HFFc6 (cell line): ENCODE data around the gene HEATR3. TPM values are rescaled to one million over a fixed set of nuclear protein-coding genes. Genes with fewer than 3 reads are reported as not detected.

ENCODE experiments used
- DNase-seq: peaks from one replicate; pipeline ENCODE4 v3.0.0-alpha.2; 2018
- H3K27ac Mint-ChIP-seq: 2 replicates; pipeline ENCODE4 v1.8.0; 2020; ENCODE audit warnings: mild to moderate bottlenecking, mixed read lengths
- H3K27me3 Mint-ChIP-seq: 2 replicates; pipeline ENCODE4 v1.8.0; 2021; ENCODE audit warnings: mild to moderate bottlenecking, moderate library complexity, mixed read lengths; ENCODE audit not compliant: insufficient read depth
- H3K36me3 Mint-ChIP-seq: 2 replicates; pipeline ENCODE4 v1.8.0; 2021; ENCODE audit warnings: low read depth, mixed read lengths
- H3K4me1 Mint-ChIP-seq: 2 replicates; pipeline ENCODE4 v1.8.0; 2020; ENCODE audit warnings: low read depth, mixed read lengths
- H3K4me3 Mint-ChIP-seq: 2 replicates; pipeline ENCODE4 v1.8.0; 2020; ENCODE audit warnings: mild to moderate bottlenecking, moderate library complexity, mixed read lengths
- H3K9me3 Mint-ChIP-seq: 2 replicates; pipeline ENCODE4 v1.8.0; 2020; ENCODE audit warnings: mild to moderate bottlenecking, mixed read lengths
- total RNA-seq, 6 experiments: library from RNA; stranded (reverse); fragmentation: NEBNext Ultra II Directional; extraction: Animal tissue kit (Norgen Biotek cat#: 25700); gene quantifications; 2 replicates in 1 of 6; 3 replicates in 5 of 6; pipeline ENCODE4 v1.2.3, GENCODE V29; 2021
- TF ChIP-seq, protein P1 (sequence below): fragments of 200-600 bp; sonication (generic); IDR thresholded peaks from 2 replicates; pipeline ENCODE4 v1.5.0; 2021; ENCODE audit warnings: antibody characterized with exemption, mild to moderate bottlenecking

The HEATR3 gene
- total RNA-seq, 6 experiments from 2014 or later = 17.2 to 23.8 (median 19.6) TPM

- Mint-ChIP-seq H3K36me3 (peaks cover 25% of the 10 kb centered on the region; the same call in 1 of the 2 replicates), H3K27me3 (no peaks in the 10 kb centered on the region), H3K9me3 (no peaks in the 10 kb centered on the region), H3K4me1 (peaks cover 55% of the 10 kb centered on the region), H3K27ac (peak overlapping the region; percentile 31), H3K4me3 (no peak overlapping the region)
- TF ChIP-seq, protein P1, sequence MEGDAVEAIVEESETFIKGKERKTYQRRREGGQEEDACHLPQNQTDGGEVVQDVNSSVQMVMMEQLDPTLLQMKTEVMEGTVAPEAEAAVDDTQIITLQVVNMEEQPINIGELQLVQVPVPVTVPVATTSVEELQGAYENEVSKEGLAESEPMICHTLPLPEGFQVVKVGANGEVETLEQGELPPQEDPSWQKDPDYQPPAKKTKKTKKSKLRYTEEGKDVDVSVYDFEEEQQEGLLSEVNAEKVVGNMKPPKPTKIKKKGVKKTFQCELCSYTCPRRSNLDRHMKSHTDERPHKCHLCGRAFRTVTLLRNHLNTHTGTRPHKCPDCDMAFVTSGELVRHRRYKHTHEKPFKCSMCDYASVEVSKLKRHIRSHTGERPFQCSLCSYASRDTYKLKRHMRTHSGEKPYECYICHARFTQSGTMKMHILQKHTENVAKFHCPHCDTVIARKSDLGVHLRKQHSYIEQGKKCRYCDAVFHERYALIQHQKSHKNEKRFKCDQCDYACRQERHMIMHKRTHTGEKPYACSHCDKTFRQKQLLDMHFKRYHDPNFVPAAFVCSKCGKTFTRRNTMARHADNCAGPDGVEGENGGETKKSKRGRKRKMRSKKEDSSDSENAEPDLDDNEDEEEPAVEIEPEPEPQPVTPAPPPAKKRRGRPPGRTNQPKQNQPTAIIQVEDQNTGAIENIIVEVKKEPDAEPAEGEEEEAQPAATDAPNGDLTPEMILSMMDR = no peak
- no peak for DNase-seq
Observed at GRCh38 chr16:50099957-50100648, 34.3 kb downstream of the HEATR3 start.

- Mint-ChIP-seq H3K36me3 (peaks cover 29% of the 10 kb centered on the region), H3K4me3 (peak overlapping the region; percentile 70), H3K9me3 (no peaks in the 10 kb centered on the region), H3K4me1 (peaks cover 37% of the 10 kb centered on the region), H3K27ac (peak overlapping the region; percentile 94), H3K27me3 (no peaks in the 10 kb centered on the region)
- DNase-seq = peak; percentile 89
- TF ChIP-seq, protein P1 = no peak
Observed at GRCh38 chr16:50102051-50102746, 36.4 kb downstream of the HEATR3 start.

DNA sequence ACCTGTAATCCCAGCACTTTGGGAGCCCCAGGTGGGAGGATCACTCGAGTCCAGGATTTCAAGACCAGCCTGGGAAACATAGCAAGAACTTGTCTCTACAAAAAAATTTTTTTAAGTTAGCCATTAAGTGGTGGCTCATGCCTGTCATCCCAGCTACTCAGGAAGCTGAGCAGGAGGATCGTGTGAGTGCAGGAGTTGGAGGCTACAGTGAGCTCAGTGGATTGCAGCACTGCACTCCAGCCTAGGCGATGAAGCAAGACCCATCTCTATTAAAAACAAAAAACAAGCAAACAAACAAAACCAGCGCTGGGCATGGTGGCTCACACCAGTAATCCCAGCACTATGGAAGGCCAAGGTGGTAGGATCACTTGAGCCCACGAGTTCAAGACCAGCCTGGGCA is 38.0 kb downstream of the HEATR3 start:
- Mint-ChIP-seq H3K4me3 (no peak overlapping the region), H3K27me3 (no peaks in the 10 kb centered on the region), H3K27ac (peak overlapping the region; percentile 64), H3K36me3 (peaks cover 32% of the 10 kb centered on the region), H3K4me1 (peaks cover 33% of the 10 kb centered on the region), H3K9me3 (no peaks in the 10 kb centered on the region)
- DNase-seq = peak; percentile 49
- TF ChIP-seq, protein P1 = no peak

- Mint-ChIP-seq H3K27me3 (peaks cover 6% of the 10 kb centered on the region; the same call in 1 of the 2 replicates), H3K4me1 (peaks cover 9% of the 10 kb centered on the region), H3K4me3 (no peak overlapping the region), H3K36me3 (no peaks in the 10 kb centered on the region), H3K27ac (peak overlapping the region; percentile 49; the same call in 1 of the 2 replicates), H3K9me3 (no peaks in the 10 kb centered on the region)
- TF ChIP-seq, protein P1 = no peak
- peak; percentile 30 for DNase-seq
Observed at GRCh38 chr16:50114357-50115129, 48.8 kb downstream of the HEATR3 start.

- DNase-seq = no peak
- Mint-ChIP-seq H3K9me3 (no peaks in the 10 kb centered on the region), H3K36me3 (peaks cover 5% of the 10 kb centered on the region; the same call in 1 of the 2 replicates), H3K4me3 (no peak overlapping the region), H3K27ac (no peak overlapping the region), H3K27me3 (peaks cover 20% of the 10 kb centered on the region), H3K4me1 (no peaks in the 10 kb centered on the region)
- TF ChIP-seq, protein P1 = no peak
Observed at GRCh38 chr16:50120711-50121110, 54.9 kb downstream of the HEATR3 start.
